GM21528 (cell line): ENCODE results near the gene OR11A1.

Experiments used
- ATAC-seq: cut with Tn5 transposase; IDR thresholded peaks from one replicate; pipeline ENCODE4 v1.9.1; 2021; ENCODE audit warnings: mild to moderate bottlenecking, moderate library complexity; ENCODE audit not compliant: unreplicated experiment, low FRiP score

Gene OR11A1

GRCh38 chr6:29403801-29404200 lies 53.1 kb downstream of the OR11A1 start:
- no peak for ATAC-seq

GRCh38 chr6:29399525-29399924 lies 57.3 kb downstream of the OR11A1 start:
- no peak for ATAC-seq

GRCh38 chr6:29395331-29395730 lies 61.5 kb downstream of the OR11A1 start, which contains the start of gene OR12D2:
Gene OR12D2 (plus strand): TSS chr6:29395631. CDS start chr6:29396700, 1,069 bp downstream.
- ATAC-seq: no peak

GRCh38 chr6:29388533-29388932 lies 68.3 kb downstream of the OR11A1 start:
- no peak for ATAC-seq

GRCh38 chr6:29376003-29376402 lies 80.9 kb downstream of the OR11A1 start:
- ATAC-seq: no peak
